GM13976 (cell line): Measurements from ENCODE around the gene EIF4B.
"Not testable (repeated sequence)": the region's sequence is repeated elsewhere in the genome, so short reads cannot be mapped to it uniquely, and the experiment has no call there.

Experiments
- DNase-seq: peaks from one replicate; pipeline ENCODE4 v3.0.0; 2012; ENCODE audit warnings: low spot score
- in situ Hi-C: fragments of 300-500 bp; cut with MboI; formaldehyde crosslinking; loops from one replicate; pipeline ENCODE4 v1.12.0; 2022; ENCODE audit warnings: low sequenced_read_pairs, mixed read lengths, inconsistent platforms; ENCODE audit not compliant: unreplicated experiment
- TF ChIP-seq, protein P1 (sequence below): IDR thresholded peaks from 2 replicates; pipeline ENCODE4 v1.5.1; 2012; ENCODE audit warnings: borderline replicate concordance, mild to moderate bottlenecking; ENCODE audit not compliant: insufficient read depth; ENCODE audit errors: extremely low read depth, missing control alignments, control extremely low read depth

EIF4B gene

DNA sequence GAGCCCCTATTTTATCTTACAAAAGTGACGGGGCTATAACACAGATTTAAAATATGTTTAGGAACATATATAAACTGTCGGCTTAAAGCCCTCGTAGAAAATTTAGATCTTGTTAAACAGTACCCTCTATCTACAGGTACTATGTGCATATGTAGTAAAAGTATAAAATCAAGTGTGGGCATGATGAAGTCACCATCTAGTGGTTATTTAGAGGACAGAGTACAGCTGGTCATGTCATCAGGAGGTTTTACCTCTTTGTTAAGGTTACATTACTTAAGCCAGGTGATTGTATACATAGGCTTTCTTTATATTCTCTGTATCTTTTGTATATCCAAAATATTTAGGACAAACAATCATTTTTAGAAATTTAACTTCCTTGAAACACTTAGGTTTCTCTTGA, 25.4 kb downstream of the EIF4B start:
- in situ Hi-C loops, result no loop called here
- no peak for DNase-seq
- TF ChIP-seq, protein P1, sequence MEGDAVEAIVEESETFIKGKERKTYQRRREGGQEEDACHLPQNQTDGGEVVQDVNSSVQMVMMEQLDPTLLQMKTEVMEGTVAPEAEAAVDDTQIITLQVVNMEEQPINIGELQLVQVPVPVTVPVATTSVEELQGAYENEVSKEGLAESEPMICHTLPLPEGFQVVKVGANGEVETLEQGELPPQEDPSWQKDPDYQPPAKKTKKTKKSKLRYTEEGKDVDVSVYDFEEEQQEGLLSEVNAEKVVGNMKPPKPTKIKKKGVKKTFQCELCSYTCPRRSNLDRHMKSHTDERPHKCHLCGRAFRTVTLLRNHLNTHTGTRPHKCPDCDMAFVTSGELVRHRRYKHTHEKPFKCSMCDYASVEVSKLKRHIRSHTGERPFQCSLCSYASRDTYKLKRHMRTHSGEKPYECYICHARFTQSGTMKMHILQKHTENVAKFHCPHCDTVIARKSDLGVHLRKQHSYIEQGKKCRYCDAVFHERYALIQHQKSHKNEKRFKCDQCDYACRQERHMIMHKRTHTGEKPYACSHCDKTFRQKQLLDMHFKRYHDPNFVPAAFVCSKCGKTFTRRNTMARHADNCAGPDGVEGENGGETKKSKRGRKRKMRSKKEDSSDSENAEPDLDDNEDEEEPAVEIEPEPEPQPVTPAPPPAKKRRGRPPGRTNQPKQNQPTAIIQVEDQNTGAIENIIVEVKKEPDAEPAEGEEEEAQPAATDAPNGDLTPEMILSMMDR, result no peak

DNA sequence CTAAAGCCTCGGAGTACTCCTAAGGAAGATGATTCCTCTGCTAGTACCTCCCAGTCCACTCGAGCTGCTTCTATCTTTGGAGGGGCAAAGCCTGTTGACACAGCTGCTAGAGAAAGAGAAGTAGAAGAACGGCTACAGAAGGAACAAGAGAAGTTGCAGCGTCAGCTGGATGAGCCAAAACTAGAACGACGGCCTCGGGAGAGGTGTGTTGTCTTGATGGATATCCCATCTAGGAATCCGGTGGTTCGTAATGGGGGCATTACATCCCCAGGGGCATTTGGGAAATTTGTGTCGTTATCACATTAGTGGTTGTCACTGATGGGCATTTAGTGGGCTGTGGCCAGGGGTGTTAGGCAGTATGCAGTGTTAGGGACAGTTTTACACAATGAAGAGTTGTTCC, 27.6 kb downstream of the EIF4B start:
- in situ Hi-C loops, DNase-seq: not testable (repeated sequence)

DNA sequence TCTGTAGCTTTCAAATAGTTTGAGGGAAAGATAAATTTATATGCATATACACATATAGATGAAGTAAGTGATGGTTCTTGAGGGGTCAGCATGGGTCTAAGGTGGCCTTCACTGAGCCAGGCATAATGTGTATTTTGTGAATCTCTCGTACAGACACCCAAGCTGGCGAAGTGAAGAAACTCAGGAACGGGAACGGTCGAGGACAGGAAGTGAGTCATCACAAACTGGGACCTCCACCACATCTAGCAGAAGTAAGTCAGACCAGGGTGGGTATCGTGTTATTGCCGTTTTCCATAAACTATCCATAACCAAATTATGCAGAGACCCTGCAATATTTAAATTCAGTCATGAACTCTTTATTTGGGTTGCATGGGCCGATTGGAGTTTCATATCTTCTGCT, 28.2 kb downstream of the EIF4B start:
- TF ChIP-seq, protein P1, result no peak
- in situ Hi-C loops, result no loop called here
- no peak for DNase-seq

DNA sequence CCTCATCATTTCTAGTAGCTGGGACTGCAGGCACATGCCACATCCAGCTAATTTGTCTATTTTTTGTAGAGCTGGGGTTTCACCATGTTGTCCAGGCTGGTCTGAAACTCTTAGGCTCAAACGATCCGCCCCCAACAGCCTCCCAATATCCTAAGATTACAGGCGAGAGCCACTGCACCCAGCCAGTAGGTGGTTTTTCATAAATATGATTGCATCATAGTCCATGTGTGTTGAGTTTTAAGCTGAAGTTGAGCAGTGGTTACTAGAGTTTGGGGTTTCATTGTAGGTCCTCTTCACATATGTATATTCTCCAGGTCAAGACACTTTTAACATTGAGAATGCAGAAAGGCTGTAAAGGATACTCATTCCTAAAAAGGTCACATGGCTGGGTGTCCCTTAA, 30.5 kb downstream of the EIF4B start:
- TF ChIP-seq, protein P1, result no peak
- in situ Hi-C loops, result no loop called here
- no peak for DNase-seq

DNA sequence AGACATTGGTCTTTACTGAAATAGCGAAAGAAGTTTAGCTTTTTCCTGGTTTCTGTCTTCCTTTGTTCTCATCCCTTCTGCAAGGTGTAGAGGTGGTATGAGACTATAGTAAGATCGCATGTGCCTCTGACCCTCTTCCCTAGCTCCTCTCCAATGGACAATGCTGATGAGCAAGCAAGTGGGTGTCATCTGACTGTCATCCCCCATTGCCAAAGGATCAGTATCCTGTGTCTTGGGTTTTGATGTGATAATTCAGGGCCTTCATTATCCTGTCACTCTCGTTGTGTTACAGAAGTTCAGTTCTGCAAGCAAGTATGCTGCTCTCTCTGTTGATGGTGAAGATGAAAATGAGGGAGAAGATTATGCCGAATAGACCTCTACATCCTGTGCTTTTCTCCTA, 33.6 kb downstream of the EIF4B start:
- in situ Hi-C loops, result no loop called here
- DNase-seq, result no peak

DNA sequence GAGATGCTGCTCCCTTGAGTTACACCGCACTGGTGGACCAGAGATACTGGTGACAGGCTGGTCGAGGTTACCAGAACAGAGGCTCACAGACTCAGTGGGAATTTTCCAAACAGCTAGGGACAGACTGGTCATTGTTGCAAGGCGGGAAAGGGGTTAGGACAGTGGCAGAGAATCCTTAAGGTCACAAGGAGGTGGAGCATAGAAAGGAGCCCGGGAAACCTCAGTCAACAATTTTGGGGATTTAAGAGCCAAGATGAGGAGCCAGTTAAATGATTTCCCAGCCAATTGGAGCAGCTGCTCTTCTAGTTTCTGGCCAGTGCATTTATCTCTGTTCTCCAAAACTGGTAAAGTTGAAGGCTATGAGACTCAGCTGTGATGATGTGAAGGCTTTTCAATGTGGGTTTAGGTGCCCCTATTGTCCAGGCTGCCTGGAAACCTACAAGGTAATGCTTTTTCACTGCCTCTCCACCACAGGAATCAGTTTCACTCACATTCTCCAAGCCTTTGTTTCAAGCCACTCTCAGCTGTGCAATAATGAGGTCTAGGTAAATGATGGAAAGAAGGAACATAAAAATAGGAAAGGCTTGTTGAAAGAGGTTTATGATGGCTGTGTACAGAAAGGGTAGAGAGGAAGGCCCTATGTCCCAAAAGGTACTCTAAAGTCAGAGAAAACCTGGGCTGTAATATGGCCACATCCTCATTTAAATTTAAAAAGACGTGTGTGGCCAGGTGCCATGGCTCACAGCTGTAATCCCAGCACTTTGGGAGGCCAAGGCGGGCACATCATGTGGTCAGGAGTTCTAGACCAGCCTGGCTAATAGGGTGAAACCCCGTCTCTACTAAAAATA, 36.6 kb downstream of the EIF4B start:
- TF ChIP-seq, protein P1, result no peak
- in situ Hi-C loops, result no loop called here
- DNase-seq, result no peak

More for the DNA sequence above, 33.6 kb downstream of the EIF4B start:
- TF ChIP-seq, protein P1, result no peak

DNA sequence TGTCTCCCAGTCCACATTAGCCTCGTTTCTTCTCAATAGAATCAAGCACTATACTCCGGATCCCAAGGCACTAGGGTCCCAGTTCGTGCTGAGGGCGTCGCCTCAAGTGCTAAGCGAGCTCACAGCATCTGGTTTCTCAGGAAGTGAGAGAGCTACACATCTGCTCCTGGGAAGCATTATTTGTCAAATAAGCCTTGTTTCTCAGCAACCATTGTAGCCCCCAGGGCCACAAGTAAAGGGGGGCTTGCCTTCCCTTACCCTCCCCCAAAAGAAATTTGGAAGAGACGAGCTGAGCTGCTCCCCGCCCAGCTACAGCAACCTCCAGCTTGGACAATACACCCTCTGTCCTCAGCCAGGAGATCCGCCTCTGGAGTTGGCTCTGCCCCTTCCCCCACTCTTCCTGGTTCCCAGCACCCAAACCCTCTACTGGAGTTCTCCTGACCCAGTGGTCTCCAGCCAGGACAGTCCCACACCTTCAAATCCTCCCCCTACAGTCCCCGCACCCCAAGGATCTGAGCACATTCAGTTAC, 37.9 kb downstream of the EIF4B start:
- DNase-seq, result no peak
- in situ Hi-C loops, result no loop called here
- TF ChIP-seq, protein P1, result no peak
